HG03469 (cell line): ENCODE measurements around the gene SERPINA5.

Experiments used
- ATAC-seq: cut with Tn5 transposase; IDR thresholded peaks from one replicate; pipeline ENCODE4 v1.9.1; 2021; ENCODE audit warnings: mild to moderate bottlenecking, moderate library complexity, moderate number of reproducible peaks; ENCODE audit not compliant: unreplicated experiment

Gene SERPINA5

DNA sequence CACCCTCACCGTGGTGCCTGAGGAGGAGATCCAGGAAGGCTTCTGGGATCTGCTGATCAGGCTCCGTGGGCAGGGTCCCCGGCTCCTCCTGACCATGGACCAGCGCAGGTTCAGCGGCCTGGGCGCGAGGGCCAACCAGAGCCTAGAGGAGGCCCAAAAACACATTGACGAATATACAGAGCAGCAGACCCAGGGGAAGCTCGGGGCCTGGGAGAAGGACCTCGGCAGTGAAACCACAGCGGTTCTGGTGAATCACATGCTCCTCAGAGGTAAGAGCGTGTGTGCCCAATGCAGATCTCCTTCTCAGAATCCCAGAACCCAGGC, 60.4 kb downstream of the SERPINA5 start:
- ATAC-seq = no peak
